ENCODE results near the gene CAP1. TPM values are rescaled to one million over a fixed set of nuclear protein-coding genes. Genes with fewer than 3 reads are reported as not detected.

CAP1 gene
- total and polyA plus RNA-seq, 9 of the 15 experiments (the other 6 are each of a cell fraction or from before 2014, with no cell fraction given): 230 to 658 (median 281) TPM

DNA sequence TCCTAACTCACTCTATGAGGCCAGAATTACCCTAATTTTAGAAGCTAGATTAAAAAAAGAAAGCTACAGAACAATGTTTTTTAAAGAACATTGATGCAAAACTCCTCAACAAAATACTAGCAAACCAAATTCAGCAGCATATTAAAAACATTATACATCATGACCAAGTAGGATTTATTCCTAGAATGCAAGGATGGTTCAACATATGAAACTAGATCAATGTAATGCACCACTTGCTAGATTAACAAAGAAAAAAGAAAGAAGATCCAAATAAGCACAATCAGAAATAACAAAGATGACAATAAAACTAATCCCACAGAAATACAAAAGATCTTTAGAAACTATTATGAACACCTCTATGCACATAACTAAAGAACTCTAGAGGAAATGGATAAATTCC lies 69.9 kb downstream of the CAP1 start:
- Histone ChIP-seq H3K27ac (ENCODE audit: extremely low read depth, low read depth, low read length) (no peak overlapping the region), H4K20me1 (replicated peaks; ENCODE audit: control insufficient read depth, insufficient read depth, low read length) (no peaks in the 10 kb centered on the region), H3K4me2 (ENCODE audit: insufficient read depth, low read length) (no peak overlapping the region), H3K36me3 (ENCODE audit: control insufficient read depth, insufficient read depth, low read length) (no peaks in the 10 kb centered on the region), H3K9me1 (ENCODE audit: control insufficient read depth, insufficient read depth, low read length) (no peaks in the 10 kb centered on the region), H3K79me2 (ENCODE audit: control insufficient read depth, insufficient read depth, low read length) (no peaks in the 10 kb centered on the region), H2AFZ (ENCODE audit: low read depth, low read length) (no peak overlapping the region), H3K4me3 (no peak overlapping the region), H3K9me3 (replicated peaks; ENCODE audit: control insufficient read depth, insufficient read depth, low read depth, low read length) (peaks cover 4% of the 10 kb centered on the region; the same call in 1 of the 2 replicates), H3K4me1 (replicated peaks in 1 of 2; ENCODE audit: control insufficient read depth in 2 of 2, insufficient read depth in 2 of 2, low read length in 2 of 2) (no peaks in the 10 kb centered on the region), H3K27me3 (ENCODE audit: control insufficient read depth in 2 of 2, insufficient read depth in 2 of 2, low read length in 2 of 2) (no peaks in the 10 kb centered on the region), H3K9ac (ENCODE audit: insufficient read depth in 1 of 2, low read depth in 2 of 2, low read length in 2 of 2) (no peak overlapping the region)
- in situ Hi-C loops (cut with MboI): no loop called here
- ATAC-seq: no peak
- no TSS peak for BruUV-seq (replicated peaks)
- FAIRE-seq: no peak
- DNase-seq (ENCODE audit: extremely low read depth in 1 of 4, low spot score in 3 of 4): no peak
- POLR2A ChIA-PET: no interaction called here
- CTCF ChIA-PET (ENCODE audit: low intra/inter-chr PET ratio): no interaction called here
- intact Hi-C loops (cut with micrococcal nuclease): no loop called here
- TF ChIP-seq CBX3 (IDR thresholded peaks at IDR 0.05; ENCODE audit: borderline replicate concordance in 1 of 2, low read length in 2 of 2): 0 out of 3 replicates have a peak, but pooled peaks of 1 of the 2 experiments have one; percentile 49
- no peak for TF ChIP-seq PTRF (tag; IDR thresholded peaks at IDR 0.05)
- no peak for TF ChIP-seq BACH1 (tag; IDR thresholded peaks at IDR 0.05)
- TF ChIP-seq TRIM28 (IDR thresholded peaks at IDR 0.05): peak; percentile 64; the same call in 1 of the 2 replicates
- no peak for TF ChIP-seq ZNF551 (CRISPR knock-in tag; IDR thresholded peaks at IDR 0.05)
- no peak for TF ChIP-seq UBTF (IDR thresholded peaks at IDR 0.05; ENCODE audit: borderline replicate concordance in 1 of 2, low read depth in 2 of 2, low read length in 2 of 2)
- TF ChIP-seq ZNF280A (IDR thresholded peaks at IDR 0.05; ENCODE audit: low read depth, partially characterized antibody): peak; percentile 18
- TF ChIP-seq TBP (optimal IDR thresholded peaks at IDR 0.05; ENCODE audit: low read depth, low read length): no peak
- no peak for TF ChIP-seq TSHZ1 (CRISPR knock-in tag; IDR thresholded peaks at IDR 0.05)
- TF ChIP-seq ARID2 (IDR thresholded peaks at IDR 0.05): no peak
- TF ChIP-seq ZNF324 (CRISPR knock-in tag; IDR thresholded peaks at IDR 0.05): peak; percentile 96
- no peak for TF ChIP-seq ZNF740 (CRISPR knock-in tag; IDR thresholded peaks at IDR 0.05)
- TF ChIP-seq ZNF740 (tag; IDR thresholded peaks at IDR 0.05): no peak
- TF ChIP-seq, protein P1, sequence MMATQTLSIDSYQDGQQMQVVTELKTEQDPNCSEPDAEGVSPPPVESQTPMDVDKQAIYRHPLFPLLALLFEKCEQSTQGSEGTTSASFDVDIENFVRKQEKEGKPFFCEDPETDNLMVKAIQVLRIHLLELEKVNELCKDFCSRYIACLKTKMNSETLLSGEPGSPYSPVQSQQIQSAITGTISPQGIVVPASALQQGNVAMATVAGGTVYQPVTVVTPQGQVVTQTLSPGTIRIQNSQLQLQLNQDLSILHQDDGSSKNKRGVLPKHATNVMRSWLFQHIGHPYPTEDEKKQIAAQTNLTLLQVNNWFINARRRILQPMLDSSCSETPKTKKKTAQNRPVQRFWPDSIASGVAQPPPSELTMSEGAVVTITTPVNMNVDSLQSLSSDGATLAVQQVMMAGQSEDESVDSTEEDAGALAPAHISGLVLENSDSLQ (IDR thresholded peaks at IDR 0.05): no peak
